Duodenal mucosa (tissue), 2 donors: Measurements from ENCODE around the gene NUP85.
A peak's percentile ranks its signal among the peaks of the same experiment; 100 is the strongest.

Source experiments
- H3K27ac ChIP-seq: one replicate; pipeline ENCODE4 v1.7.0; 2013; ENCODE audit warnings: low read depth, low read length
- H3K27me3 ChIP-seq, 2 donors: one replicate each; pipeline ENCODE4 v1.7.0; 2013; ENCODE audit warnings: low read length in 2 of 2, control low read depth in 1 of 2; ENCODE audit not compliant: insufficient read depth in 2 of 2, control insufficient read depth in 1 of 2
- H3K36me3 ChIP-seq, 2 donors: one replicate each; pipeline ENCODE4 v1.7.0; 2013; ENCODE audit warnings: low read length in 2 of 2, control low read depth in 1 of 2; ENCODE audit not compliant: insufficient read depth in 2 of 2, control insufficient read depth in 1 of 2
- H3K4me1 ChIP-seq, 2 donors: one replicate each; pipeline ENCODE4 v1.7.0; 2013; ENCODE audit warnings: low read length in 2 of 2, control low read depth in 1 of 2; ENCODE audit not compliant: insufficient read depth in 2 of 2, control insufficient read depth in 1 of 2
- H3K4me3 ChIP-seq, 2 donors: one replicate each; pipeline ENCODE4 v1.7.0; 2013; ENCODE audit warnings: low read length in 2 of 2, low read depth in 1 of 2
- H3K9ac ChIP-seq, 2 donors: one replicate each; pipeline ENCODE4 v1.7.0; 2013; ENCODE audit warnings: low read length in 2 of 2, low read depth in 1 of 2
- H3K9me3 ChIP-seq, 2 donors: one replicate each; pipeline ENCODE4 v1.7.0; 2013; ENCODE audit warnings: low read length in 2 of 2, control low read depth in 1 of 2; ENCODE audit not compliant: control insufficient read depth in 1 of 2

NUP85 gene

DNA sequence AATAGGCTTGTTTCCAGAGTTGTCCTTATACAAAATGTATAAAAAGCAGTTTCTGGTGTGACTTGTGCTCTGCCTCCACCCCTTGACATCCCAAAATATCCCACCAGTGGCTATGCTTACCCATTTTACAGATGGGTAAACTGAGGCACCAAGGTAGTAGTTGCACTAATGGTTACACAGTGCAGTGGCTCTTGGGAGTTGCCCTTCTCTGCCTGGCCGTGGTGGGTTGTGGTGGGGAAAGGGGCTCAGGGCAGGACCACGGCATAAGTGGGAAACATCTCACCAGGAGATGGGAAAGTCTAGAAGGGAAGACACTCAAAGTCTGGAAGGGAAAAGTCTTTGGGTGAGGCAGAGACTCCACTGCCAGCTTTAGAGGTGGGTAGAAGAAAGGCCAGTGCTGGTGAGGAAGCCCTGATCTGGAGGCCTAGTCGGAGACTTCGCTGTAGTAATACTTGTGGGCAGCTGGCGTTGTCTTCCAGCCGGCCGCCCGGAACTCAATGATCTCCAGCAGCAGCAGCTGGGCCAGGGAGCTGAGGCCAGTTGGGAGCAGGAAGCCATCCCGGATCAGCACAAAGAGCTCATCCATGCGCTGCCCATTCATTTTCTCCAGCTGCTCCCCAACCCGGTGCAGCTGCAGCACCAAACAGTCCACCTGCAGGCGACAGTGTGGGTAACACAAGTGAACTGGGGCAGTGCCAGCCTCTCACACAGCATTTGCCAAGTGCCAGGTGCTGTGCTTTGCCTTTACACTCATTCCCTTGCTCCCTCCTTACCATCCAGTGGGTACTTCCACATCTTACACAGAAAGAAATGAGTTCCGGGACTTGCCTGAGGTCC lies 61.1 kb downstream of the NUP85 start:
- no peak overlapping the region for H3K27ac ChIP-seq
- no peak overlapping the region for H3K9ac ChIP-seq
- no peaks in the 10 kb centered on the region for H3K27me3 ChIP-seq
- H3K9me3 ChIP-seq = no peaks in the 10 kb centered on the region
- no peak overlapping the region for H3K4me3 ChIP-seq
- H3K4me1 ChIP-seq = peaks cover 27 to 37% of the 10 kb centered on the region in 2 donors
- peaks cover 19 to 36% of the 10 kb centered on the region in 2 donors for H3K36me3 ChIP-seq

DNA sequence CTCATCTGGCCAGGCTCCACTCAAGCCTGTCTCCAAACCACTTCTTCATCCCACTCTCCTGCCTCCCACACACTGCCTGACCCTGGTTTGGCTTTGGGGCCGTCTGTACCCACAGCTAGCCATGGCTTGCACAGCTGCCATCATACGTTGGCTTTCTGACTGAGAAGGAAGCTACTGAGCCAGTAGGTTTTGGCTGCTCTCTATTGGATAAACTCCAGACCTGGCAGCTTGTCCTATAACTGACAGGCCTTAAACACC lies 61.6 kb downstream of the NUP85 start:
- no peaks in the 10 kb centered on the region for H3K27me3 ChIP-seq
- H3K4me1 ChIP-seq = peaks cover 30 to 41% of the 10 kb centered on the region in 2 donors
- peaks cover 19 to 36% of the 10 kb centered on the region in 2 donors for H3K36me3 ChIP-seq
- H3K9ac ChIP-seq = no peak overlapping the region
- H3K27ac ChIP-seq = no peak overlapping the region
- no peaks in the 10 kb centered on the region for H3K9me3 ChIP-seq
- H3K4me3 ChIP-seq = no peak overlapping the region

DNA sequence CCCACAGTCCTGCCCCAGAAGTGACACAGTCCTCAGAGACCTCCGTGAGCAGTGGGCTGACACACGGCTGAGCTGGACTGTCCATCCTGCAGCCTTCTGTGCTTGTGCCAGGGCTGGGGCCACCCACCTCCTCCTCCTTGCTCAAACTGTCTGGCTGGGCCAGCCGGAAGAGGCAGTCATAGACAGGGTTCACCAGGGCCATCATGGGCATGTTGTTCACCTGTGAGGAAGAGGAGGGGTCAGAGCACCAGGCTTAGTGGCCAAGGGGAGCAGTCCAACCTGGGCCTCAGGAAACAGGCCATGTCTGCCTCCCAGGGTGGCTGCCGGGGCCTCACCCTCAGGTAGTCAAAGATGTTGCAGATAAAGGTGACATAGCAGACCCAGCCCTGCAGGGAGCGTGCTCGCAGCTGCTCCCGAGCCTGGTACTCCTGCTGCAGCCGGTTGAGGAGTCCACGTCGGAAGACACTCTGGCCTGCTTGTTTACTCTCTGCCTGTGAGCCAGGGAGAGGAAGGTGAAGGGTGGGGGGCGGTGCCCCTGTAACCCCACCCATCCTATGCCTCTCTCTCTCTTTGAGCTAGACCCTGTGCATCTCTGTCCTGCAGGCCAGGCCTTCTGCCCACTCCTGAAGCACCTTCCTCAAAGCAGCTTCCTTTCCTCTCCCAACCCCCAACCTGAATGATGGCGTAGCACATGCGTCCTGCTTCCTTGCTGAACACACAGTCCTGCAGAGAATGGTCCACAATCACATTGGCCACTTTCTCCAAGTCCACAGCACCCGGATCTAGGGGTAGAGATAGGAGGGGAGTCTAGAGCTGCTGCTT lies 62.1 kb downstream of the NUP85 start:
- H3K4me1 ChIP-seq = peaks cover 32 to 41% of the 10 kb centered on the region in 2 donors
- no peak overlapping the region for H3K9ac ChIP-seq
- no peak overlapping the region for H3K27ac ChIP-seq
- peaks cover 19 to 39% of the 10 kb centered on the region in 2 donors for H3K36me3 ChIP-seq
- no peak overlapping the region for H3K4me3 ChIP-seq
- no peaks in the 10 kb centered on the region for H3K27me3 ChIP-seq
- H3K9me3 ChIP-seq = no peaks in the 10 kb centered on the region

DNA sequence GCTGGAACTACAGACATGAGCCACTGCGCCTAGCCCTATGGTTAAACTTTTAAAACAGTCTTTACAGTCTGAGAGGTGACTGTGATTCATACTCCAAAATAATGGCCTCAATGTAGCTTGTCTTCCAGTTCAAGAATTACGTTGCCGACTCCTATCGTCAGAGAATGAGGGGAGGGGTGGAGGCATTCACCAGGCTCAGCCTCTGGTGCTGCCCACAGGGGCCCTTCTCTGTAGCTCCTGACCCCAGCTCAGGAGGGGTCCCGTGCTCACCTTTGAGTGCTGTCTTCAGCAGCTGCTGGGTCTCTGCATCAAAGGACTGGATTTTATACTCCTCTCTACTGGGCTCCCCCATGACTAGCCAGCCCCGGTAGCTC lies 64.4 kb downstream of the NUP85 start:
- H3K27me3 ChIP-seq = no peaks in the 10 kb centered on the region
- peak overlapping the region; percentile 80 for H3K27ac ChIP-seq
- H3K4me3 ChIP-seq = peak overlapping the region; percentile 86 to 88
- peaks cover 27 to 38% of the 10 kb centered on the region in 2 donors for H3K4me1 ChIP-seq
- H3K9me3 ChIP-seq = no peaks in the 10 kb centered on the region
- H3K9ac ChIP-seq = peak overlapping the region; percentile 90 to 96
- peaks cover 16 to 40% of the 10 kb centered on the region in 2 donors for H3K36me3 ChIP-seq

DNA sequence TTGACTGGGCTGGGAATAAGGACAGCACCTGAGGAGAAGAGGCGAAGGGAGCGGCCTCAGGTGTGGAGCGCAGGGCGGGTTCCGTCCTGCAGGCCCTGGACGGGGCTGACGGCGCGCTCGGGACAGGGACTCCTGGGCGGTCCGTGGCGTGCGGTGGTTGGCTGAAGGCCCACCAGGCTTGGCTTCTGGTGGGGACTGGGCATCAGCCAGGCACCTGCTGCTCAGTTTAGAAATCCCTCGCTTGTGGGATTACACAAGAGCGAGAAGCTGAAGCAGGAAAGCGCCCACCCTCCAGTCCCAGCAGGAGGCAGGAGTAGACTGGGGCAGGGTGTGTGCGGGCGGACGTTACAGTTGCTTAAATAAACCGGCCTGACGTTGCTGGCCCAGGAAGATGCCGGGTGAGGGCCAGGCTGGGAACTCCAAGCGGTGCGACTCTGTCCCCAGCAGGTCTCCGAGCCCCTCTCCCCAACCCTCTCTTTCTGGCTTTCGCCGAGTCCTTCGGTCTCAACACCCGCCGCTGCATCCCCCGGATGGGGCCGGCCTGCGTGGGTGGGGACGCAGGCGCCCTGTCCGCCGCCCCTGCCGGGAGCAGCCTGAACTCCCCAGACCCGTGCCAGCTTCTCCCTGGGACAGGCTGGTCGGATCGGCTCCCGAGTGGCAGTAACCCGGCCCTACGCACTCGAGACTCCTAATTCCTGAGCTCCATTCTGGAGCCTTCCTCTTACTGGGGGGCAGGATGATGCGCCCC lies 64.9 kb downstream of the NUP85 start:
- Histone ChIP-seq H3K27ac (peak overlapping the region; percentile 80), H3K9ac (peak overlapping the region; percentile 90 to 96), H3K27me3 (no peaks in the 10 kb centered on the region), H3K36me3 (peaks cover 15 to 36% of the 10 kb centered on the region in 2 donors), H3K4me3 (peak overlapping the region; percentile 86 to 88), H3K9me3 (no peaks in the 10 kb centered on the region), H3K4me1 (peaks cover 27 to 38% of the 10 kb centered on the region in 2 donors)

DNA sequence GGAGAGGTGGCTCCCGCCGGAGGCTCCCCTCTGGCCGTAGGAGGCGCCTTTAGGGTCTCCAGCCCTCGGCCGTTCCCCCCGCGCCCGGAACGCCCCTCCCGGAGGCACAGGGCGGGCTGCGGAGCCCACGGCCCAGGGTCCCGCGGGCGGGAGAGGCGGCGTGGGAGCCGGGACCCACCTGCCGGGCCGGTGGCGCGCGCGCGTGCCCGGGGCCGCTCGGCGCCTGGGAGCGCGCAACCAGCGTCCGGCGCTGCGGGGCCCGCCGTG lies 65.4 kb downstream of the NUP85 start, which contains the start of gene MIF4GD:
Gene MIF4GD (minus strand): TSS at position 266 of the 267 bp plus-strand sequence. CDS start 1,036 bp downstream, outside the sequence.
- Histone ChIP-seq H3K27ac (peak within 1 kb of the TSS; percentile 80), H3K4me1 (peaks cover 27 to 38% of the 10 kb centered on the region in 2 donors), H3K36me3 (peaks cover 10 to 31% of the 10 kb centered on the region in 2 donors), H3K9ac (peak within 1 kb of the TSS; percentile 90 to 96), H3K27me3 (no peaks in the 10 kb centered on the region), H3K9me3 (no peaks in the 10 kb centered on the region), H3K4me3 (peak within 1 kb of the TSS; percentile 86 to 88)

DNA sequence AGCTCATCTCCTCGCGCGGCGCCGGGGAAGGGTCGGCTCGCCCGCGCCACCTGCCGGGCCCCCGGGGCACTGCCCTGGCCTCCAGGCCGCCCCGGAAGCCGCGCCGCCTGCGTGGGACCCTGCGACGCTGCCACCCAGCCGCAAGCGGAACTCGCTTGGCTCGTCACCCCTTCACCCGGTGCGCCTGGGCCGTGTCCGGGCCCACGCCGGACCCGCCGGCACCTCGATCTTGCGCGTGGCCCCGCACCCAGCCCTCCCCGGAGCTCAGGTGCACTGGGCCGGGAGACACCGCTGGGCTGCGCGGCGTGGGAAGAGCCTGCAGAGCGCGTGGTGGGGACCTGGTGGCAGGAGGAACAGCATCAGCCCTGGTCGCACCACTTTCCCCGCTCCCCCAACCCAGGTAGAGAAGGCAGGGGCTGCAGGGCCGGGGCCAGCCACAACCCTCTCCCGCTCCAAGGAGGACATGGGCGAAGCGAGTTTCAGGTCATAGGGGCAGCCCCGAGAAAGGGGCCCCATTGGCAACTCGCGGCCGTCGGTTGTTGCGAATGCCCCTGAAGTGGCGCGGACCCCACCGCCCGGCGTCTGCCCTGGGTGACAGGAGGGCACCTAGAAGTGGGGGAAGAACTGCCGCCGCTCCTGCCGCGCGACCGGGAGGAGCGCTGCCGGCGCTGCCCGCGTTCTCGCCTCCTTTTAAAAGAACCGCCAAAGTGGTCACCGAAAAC lies 65.9 kb downstream of the NUP85 start:
- H3K9me3 ChIP-seq = no peaks in the 10 kb centered on the region
- H3K4me3 ChIP-seq = peak overlapping the region; percentile 72 to 84
- H3K4me1 ChIP-seq = peaks cover 27 to 38% of the 10 kb centered on the region in 2 donors
- H3K9ac ChIP-seq = peak overlapping the region; percentile 59 to 81
- H3K36me3 ChIP-seq = peaks cover 5 to 26% of the 10 kb centered on the region in 2 donors
- no peaks in the 10 kb centered on the region for H3K27me3 ChIP-seq
- peak overlapping the region; percentile 56 for H3K27ac ChIP-seq

DNA sequence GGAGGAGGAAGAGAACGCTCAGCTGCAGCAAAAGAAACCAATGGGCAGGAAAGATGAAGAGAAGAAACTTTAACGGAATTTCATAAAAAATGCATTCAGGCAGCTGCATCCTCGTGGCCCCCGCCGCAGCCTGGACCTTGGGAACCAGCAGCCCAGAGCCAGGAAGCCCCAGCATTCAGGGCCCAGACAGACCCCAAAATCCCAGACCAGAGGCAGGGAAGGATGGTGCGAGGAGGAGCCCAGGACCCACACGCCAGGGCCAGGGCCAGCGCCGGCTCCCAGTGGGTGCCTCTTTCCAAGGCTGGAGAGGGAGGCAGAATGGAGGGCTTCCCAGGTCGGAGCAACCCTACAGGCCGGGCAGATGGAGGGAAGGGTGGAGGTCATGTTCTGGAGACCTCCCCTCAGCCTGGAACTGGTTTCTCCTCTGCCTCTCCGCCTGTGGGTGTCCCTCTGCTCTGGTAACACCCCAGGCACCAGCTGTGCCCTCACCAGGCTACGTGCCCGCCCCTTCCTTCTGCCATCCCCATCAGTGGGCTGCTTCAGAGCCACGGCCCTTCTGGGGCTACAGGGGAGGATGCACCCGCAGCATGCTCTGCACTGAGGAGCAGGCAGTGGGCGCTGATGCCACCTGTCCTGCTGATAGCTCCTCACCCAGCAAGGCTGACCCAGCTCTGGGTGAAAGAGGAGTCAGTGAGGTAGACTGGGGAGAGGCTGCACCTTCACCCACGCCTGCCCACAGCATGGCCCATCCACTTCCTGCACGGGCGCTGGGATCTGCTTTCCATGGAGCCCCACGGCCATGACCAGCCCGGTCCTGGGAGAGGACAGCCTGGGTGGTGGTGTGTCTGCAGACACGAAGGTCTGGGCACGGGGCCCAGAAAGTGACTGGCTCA lies 66.7 kb downstream of the NUP85 start:
- Histone ChIP-seq H3K36me3 (peaks cover 3 to 22% of the 10 kb centered on the region in 2 donors), H3K27me3 (no peaks in the 10 kb centered on the region), H3K9ac (peak overlapping the region; percentile 59 to 81), H3K27ac (no peak overlapping the region), H3K4me3 (peak overlapping the region; percentile 72 to 84), H3K4me1 (peaks cover 26 to 38% of the 10 kb centered on the region in 2 donors), H3K9me3 (no peaks in the 10 kb centered on the region)

DNA sequence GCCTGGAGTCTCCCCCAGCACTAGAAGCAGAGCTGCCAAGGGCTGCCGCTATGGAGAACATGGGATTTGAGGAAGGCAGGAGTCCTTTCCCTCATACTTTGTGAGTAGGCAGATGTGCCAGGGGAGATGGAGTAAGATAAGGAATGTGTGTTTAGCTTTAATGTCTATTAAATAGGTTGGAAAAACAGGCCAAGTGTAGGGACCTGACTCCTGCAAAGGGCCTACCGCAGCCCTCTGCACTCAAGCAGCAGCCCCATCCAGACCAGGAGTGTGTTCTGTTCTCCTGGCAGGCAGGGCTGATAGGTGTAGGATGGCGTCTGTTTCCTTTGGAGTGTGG lies 67.3 kb downstream of the NUP85 start:
- Histone ChIP-seq H3K9me3 (no peaks in the 10 kb centered on the region), H3K4me1 (peaks cover 20 to 32% of the 10 kb centered on the region in 2 donors), H3K9ac (no peak overlapping the region), H3K27ac (no peak overlapping the region), H3K4me3 (no peak overlapping the region), H3K27me3 (no peaks in the 10 kb centered on the region), H3K36me3 (peaks cover 3 to 23% of the 10 kb centered on the region in 2 donors)
